HG03103 (cell line): Measurements from ENCODE around the gene IGF1R.

Source experiments
- ATAC-seq: cut with Tn5 transposase; IDR thresholded peaks from one replicate; pipeline ENCODE4 v1.9.1; 2021; ENCODE audit warnings: low read depth; ENCODE audit not compliant: unreplicated experiment

Gene IGF1R

GRCh38 chr15:98927022-98927421, 278.7 kb downstream of the IGF1R start:
- ATAC-seq: no peak

DNA sequence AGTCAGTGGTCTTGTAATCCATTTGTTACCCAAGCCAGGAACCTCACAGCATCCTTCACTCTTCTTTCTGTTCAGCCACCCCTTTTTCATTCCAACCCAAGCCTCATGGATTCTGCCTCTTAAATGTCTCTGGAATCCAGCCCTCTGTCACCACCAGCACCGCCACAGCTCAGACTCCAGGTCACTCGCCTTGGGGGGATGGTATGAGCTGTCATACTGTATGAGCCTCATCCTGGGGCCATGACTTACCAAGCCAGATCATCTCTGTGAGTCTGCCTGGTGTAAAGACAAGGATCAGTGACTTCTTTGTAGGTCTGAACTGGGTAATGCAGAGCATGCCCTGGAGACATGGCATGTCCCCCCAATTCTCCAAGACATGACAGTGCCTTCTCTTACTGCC, 279.7 kb downstream of the IGF1R start:
- ATAC-seq: no peak

DNA sequence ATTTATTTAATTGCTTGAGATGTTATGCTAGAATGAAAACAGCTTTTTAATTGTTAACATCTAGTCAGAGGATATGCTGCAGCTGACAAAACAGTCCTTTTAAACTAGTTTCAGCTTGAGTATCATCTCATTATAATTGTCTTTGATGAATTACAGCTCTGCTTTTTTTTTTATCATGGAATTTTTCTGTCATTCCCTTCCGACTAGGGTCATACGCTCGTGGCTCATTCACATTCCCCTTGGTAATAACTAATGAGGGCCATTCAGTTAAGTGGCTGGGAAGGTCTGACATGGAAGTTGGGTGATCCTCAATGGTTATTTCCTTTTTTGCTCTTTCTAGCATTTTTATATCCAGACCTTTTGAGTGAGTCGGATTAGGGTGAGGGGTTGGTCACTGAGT, 282.2 kb downstream of the IGF1R start:
- no peak for ATAC-seq

DNA sequence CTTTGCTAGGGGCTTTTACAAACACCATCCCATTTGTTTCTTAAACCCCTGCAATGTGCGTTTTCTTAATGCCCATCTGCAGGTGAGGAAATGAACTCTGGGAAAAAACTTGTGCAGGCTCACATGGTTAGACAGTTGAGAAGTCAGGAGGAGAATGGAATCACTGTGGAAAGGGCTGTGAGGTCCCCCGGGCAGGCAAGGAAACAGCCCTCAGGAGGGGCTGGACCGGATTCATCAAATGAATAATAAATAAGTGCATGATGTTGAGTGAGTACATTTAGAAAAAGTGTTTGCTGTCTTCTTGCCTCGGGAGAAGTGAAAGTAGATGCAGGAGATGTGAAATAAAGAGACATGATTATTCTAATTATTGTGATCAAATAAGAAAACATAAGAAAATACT, 282.7 kb downstream of the IGF1R start:
- no peak for ATAC-seq

GRCh38 chr15:98933406-98933805, 285.1 kb downstream of the IGF1R start:
- no peak for ATAC-seq

GRCh38 chr15:98935736-98936135, 287.4 kb downstream of the IGF1R start:
- no peak for ATAC-seq

DNA sequence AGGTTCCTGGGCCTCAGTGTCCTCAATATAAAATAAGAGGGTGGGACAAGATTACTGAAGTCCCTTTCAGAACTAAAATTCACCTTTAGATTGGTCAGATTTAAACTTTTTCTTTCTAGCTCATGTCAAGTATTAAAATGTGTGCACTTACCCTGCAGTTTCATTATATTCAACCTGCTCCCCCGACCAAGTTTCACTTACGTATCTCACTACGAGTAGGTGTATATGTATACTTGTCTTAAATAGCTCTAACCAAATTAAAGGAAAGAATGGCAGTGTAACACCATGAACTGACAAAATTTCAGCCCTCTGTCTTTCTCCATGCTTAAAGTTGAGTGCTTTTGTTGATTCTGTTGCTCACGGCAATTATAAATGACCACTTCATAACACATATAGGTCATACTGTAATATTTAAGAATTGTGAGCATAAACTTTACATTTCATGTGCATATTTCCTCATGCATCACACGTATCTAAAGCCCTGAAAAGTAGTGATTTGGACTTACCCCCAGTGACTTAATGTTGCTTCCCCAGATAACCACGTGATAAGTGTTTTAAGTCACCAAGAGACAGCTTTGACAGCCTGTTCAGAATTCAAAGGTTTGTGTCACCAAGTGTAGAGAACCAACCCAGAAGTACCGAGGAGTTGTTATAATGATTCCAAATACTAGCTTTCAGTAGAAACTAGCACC, 289.2 kb downstream of the IGF1R start:
- peak; percentile 82 for ATAC-seq

DNA sequence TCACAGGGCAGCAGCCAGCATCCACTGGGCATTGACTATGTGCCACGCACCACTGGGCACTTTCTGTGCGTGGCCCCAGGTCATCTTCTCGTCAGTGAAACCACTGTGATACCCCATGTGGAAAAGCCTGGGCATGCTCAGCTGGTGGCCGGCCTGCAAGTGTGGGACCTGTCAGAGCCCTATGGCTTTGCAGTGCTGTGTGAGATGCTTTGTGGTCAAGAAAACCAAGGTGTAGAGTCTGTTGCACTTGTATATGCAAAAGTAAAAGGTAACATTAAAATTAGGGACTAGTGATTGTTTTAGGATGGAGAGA, 289.7 kb downstream of the IGF1R start:
- peak; percentile 28 for ATAC-seq

GRCh38 chr15:98938799-98939198, 290.5 kb downstream of the IGF1R start:
- ATAC-seq: no peak

GRCh38 chr15:98939311-98940080, 291.2 kb downstream of the IGF1R start:
- ATAC-seq: no peak

- ATAC-seq: no peak
Observed at GRCh38 chr15:98941595-98942255, 293.4 kb downstream of the IGF1R start.

DNA sequence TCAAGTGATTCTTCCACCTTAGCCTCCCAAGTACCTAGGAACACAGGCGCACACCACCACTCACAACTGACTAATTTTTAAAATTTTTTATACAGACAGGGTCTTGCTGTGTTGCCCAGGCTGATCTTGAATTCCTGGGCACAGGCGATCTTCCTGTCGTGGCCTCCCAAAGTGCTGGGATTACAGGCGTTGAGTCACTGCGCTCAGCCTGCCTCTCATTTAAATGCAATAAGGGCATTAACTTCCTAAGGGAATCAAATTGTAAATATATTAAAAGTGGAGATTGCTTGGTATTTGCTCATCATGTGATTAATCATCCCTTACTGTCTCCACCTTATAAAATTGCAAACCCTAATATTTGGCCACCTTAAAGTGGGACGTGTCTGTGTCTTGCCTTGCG, 294.1 kb downstream of the IGF1R start:
- ATAC-seq: no peak

DNA sequence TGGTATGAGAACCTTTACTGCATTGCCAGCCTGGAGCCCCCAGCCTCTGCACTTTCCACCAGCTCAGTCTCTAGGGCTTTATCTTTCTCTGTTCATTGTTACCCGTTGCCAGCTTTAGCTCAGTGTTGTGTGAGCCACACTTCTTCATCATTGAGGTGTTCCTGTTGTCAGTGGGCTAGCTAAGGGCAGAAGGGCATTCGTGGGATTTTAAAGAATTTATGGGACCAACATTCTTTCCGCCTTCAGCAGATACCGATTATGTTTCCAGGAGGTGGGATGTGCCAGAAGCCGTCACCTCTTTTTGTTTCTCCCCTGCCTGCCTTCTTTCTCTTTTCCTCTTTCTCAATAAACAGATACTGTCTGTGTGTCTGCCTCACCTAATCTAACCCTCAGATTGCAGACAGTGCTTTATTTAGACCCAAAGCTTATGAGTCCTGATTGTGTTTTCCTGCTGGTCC, 294.7 kb downstream of the IGF1R start:
- no peak for ATAC-seq

- ATAC-seq: no peak
Observed at GRCh38 chr15:98943601-98944151, 295.3 kb downstream of the IGF1R start.

- ATAC-seq: no peak
Observed at GRCh38 chr15:98946301-98947255, 298.2 kb downstream of the IGF1R start.

DNA sequence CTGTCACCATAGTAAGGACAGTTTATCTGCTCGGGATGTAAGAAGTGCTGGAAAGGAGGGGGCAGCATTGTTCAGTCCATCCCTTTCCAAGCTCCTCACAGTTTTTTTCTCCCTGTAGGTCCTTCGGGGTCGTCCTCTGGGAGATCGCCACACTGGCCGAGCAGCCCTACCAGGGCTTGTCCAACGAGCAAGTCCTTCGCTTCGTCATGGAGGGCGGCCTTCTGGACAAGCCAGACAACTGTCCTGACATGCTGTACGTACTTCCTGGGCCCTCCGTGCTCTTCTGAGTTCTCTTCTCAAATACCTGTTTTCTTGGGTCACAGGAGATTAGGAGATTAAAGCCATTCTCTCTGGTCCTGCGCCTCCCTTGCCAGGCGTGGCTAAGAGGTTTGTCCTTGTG, 300.1 kb downstream of the IGF1R start:
- no peak for ATAC-seq

GRCh38 chr15:98948941-98949340, 300.6 kb downstream of the IGF1R start:
- ATAC-seq: no peak

- no peak for ATAC-seq
Observed at GRCh38 chr15:98949624-98950023, 301.3 kb downstream of the IGF1R start.

DNA sequence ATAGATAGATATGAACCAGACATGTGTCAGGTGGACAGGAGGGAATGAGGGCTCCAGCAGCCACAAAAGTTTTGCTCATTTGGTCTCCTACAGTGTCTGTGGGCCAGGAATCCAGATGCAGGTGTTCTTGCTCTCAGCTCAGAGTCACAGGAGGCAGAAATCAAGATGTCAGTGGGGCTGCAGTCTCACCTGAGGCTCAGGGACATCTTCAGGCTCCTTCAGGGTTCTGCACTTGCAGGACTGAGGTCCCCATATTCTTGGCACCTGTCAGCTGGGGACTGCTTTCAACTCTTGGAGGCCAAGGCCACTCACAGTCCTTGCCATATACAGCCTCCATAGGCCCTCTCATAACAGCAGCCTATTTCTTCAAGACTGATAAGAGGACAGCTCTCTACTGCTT, 301.9 kb downstream of the IGF1R start:
- ATAC-seq: no peak

DNA sequence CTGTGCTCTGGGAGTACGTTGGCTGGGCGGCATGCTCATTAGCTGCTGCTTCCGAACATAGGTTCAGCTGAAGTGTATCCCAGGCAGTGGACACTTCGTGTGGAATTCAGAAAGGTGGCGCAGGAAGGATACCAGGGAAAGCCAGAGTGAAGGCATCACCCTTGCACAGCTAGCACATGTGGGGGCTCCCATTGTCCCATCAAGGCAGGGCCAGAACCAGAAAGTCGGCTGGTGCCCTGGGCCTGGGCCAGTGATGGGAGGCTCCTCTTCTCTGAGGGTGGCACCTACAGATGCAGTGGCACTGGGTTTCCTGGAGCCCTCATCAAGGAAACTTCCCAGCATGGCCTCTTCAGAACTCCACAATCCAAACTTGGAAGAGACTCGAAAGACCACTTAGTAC, 302.7 kb downstream of the IGF1R start:
- no peak for ATAC-seq
